DOHH2 (cell line): Measurements from ENCODE around the gene THAP4.

Source experiments
- EZH2phosphoT487 ChIP-seq: fragments of 200-600 bp; sonication (generic); IDR thresholded peaks from 2 replicates; pipeline ENCODE4 v1.6.1; 2017; ENCODE audit warnings: borderline replicate concordance, mild to moderate bottlenecking, antibody characterized with exemption, low read length, moderate library complexity, mixed read lengths
- TF ChIP-seq, protein P1 (sequence below): fragments of 200-600 bp; sonication (generic); IDR thresholded peaks from one replicate; pipeline ENCODE4 v1.5.1; 2014; ENCODE audit warnings: antibody characterized with exemption, mild to moderate bottlenecking, low read depth, low read length; ENCODE audit not compliant: poor library complexity, severe bottlenecking

DNA sequence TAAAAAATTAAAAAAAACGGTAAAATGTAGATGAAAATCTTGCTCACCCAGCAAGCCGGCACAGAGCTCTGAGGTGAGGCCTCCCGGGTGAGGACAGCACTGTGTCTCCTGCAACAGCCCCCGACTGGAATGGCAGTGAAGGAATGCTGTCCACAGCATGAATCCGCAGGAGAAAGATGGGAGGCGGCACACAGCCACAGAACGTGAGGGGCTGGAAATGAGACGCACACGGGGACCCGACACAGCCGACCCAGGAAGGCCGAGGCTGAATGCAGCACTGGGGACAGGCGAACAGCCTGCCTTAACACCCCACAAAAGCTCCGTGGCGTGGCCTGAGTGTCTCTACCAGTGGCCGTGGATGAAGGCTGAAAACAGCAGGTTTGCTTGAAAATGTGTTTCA is 43.7 kb downstream of the THAP4 start:
- TF ChIP-seq, protein P1, sequence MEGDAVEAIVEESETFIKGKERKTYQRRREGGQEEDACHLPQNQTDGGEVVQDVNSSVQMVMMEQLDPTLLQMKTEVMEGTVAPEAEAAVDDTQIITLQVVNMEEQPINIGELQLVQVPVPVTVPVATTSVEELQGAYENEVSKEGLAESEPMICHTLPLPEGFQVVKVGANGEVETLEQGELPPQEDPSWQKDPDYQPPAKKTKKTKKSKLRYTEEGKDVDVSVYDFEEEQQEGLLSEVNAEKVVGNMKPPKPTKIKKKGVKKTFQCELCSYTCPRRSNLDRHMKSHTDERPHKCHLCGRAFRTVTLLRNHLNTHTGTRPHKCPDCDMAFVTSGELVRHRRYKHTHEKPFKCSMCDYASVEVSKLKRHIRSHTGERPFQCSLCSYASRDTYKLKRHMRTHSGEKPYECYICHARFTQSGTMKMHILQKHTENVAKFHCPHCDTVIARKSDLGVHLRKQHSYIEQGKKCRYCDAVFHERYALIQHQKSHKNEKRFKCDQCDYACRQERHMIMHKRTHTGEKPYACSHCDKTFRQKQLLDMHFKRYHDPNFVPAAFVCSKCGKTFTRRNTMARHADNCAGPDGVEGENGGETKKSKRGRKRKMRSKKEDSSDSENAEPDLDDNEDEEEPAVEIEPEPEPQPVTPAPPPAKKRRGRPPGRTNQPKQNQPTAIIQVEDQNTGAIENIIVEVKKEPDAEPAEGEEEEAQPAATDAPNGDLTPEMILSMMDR = no peak
- TF ChIP-seq EZH2phosphoT487 = no peak
